ENCODE measurements around the gene NR6A1.

DNA sequence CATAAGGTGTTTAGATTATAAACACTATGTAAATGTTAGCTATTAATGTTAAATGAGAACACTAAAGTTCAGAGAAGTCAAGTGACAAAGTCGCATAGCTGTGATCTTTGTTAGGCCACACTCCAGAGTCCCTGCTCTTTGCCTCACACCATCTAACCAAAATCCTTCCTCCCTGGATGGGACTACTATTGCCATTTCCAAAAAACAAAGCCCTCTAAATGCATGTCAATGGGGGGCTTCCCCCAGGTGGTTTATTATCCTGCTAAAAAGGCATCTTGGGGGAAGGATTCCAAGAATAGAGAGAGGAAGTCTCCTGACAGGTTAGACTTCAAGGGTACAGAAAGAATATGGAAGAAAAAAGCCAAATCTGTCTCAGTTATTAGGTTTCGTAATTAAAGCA lies 10.4 kb downstream of the NR6A1 start:
- TF ChIP-seq, protein P1, sequence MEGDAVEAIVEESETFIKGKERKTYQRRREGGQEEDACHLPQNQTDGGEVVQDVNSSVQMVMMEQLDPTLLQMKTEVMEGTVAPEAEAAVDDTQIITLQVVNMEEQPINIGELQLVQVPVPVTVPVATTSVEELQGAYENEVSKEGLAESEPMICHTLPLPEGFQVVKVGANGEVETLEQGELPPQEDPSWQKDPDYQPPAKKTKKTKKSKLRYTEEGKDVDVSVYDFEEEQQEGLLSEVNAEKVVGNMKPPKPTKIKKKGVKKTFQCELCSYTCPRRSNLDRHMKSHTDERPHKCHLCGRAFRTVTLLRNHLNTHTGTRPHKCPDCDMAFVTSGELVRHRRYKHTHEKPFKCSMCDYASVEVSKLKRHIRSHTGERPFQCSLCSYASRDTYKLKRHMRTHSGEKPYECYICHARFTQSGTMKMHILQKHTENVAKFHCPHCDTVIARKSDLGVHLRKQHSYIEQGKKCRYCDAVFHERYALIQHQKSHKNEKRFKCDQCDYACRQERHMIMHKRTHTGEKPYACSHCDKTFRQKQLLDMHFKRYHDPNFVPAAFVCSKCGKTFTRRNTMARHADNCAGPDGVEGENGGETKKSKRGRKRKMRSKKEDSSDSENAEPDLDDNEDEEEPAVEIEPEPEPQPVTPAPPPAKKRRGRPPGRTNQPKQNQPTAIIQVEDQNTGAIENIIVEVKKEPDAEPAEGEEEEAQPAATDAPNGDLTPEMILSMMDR (conservative IDR thresholded peaks at IDR 0.05; ENCODE audit: low read length): no peak
- TF ChIP-seq EZH2phosphoT487 (IDR thresholded peaks at IDR 0.05; ENCODE audit: borderline replicate concordance, low read depth, low read length): no peak
